ENCODE measurements around the gene SIAH1.

Gene SIAH1

GRCh38 chr16:48392407-48392806, 7.2 kb upstream of the SIAH1 start:
- DNase-seq (ENCODE audit: low read depth): no peak
- H3K4me3 ChIP-seq (ENCODE audit: low read depth, low read length): no peak overlapping the region
- TF ChIP-seq CTCF (IDR thresholded peaks at IDR 0.05; ENCODE audit: insufficient read depth, low read depth, low read length, missing control alignments): no peak

- H3K4me3 ChIP-seq (ENCODE audit: low read depth, low read length): no peak overlapping the region
- TF ChIP-seq CTCF (IDR thresholded peaks at IDR 0.05; ENCODE audit: insufficient read depth, low read depth, low read length, missing control alignments): no peak
These were observed 1.5 kb upstream of the SIAH1 start for GRCh38 chr16:48386559-48387312.

GRCh38 chr16:48384520-48385252, 527 bp downstream of the SIAH1 start:
- DNase-seq (ENCODE audit: low read depth): peak; percentile 61
- TF ChIP-seq CTCF (IDR thresholded peaks at IDR 0.05; ENCODE audit: insufficient read depth, low read depth, low read length, missing control alignments): no peak
- peak overlapping the region; percentile 71 for H3K4me3 ChIP-seq (ENCODE audit: low read depth, low read length)

More at GRCh38 chr16:48386559-48387312, 1.5 kb upstream of the SIAH1 start:
- no peak for DNase-seq (ENCODE audit: low read depth)

GRCh38 chr16:48383877-48384519, 1.2 kb downstream of the SIAH1 start:
- peak; percentile 40 for DNase-seq (ENCODE audit: low read depth)
- peak overlapping the region; percentile 71 for H3K4me3 ChIP-seq (ENCODE audit: low read depth, low read length)
- no peak for TF ChIP-seq CTCF (IDR thresholded peaks at IDR 0.05; ENCODE audit: insufficient read depth, low read depth, low read length, missing control alignments)

- no peak for TF ChIP-seq CTCF (IDR thresholded peaks at IDR 0.05; ENCODE audit: insufficient read depth, low read depth, low read length, missing control alignments)
- no peak for DNase-seq (ENCODE audit: low read depth)
- peak overlapping the region; percentile 71 for H3K4me3 ChIP-seq (ENCODE audit: low read depth, low read length)
These were observed 2.0 kb downstream of the SIAH1 start for GRCh38 chr16:48383009-48383876.

GRCh38 chr16:48382131-48382530, 3.1 kb downstream of the SIAH1 start:
- H3K4me3 ChIP-seq (ENCODE audit: low read depth, low read length): no peak overlapping the region
- TF ChIP-seq CTCF (IDR thresholded peaks at IDR 0.05; ENCODE audit: insufficient read depth, low read depth, low read length, missing control alignments): no peak
- DNase-seq (ENCODE audit: low read depth): no peak

Measured in GM12865 (cell line).